HCT116 (cell line): ENCODE data around the gene ROR2. TPM values are rescaled to one million over a fixed set of nuclear protein-coding genes. Genes with fewer than 3 reads are reported as not detected.

Source experiments
- ATAC-seq: fragments of 200-7000 bp; cut with Tn5 transposase; 2 replicates; pipeline ENCODE4 v1.9.1; 2020; ENCODE audit warnings: mild to moderate bottlenecking, moderate library complexity
- BruUV-seq: library from RNA; stranded (reverse); fragments of 400-500 nt; replicated peaks from 2 replicates; lab custom pipeline; 2021; lab: Mats Ljungman, UMichigan
- CTCF ChIA-PET: fragments of 300-600 bp; sonication (Branson Sonifier 250); formaldehyde crosslinking; loops from one replicate; lab custom pipeline; 2021; ENCODE audit warnings: antibody characterized with exemption; lab: Charles Lee
- POLR2A ChIA-PET: fragments of 300-600, 350-600 bp; sonication (Branson Sonifier 250); formaldehyde crosslinking; loops from one replicate; lab custom pipeline; 2021; ENCODE audit warnings: antibody characterized with exemption; lab: Charles Lee
- RAD21 ChIA-PET, 2 experiments: fragments of 300-600 bp; sonication (Branson Sonifier 250); formaldehyde crosslinking; loops; one replicate each; lab custom pipeline; 2023; ENCODE audit warnings: low total read pairs in 2 of 2; ENCODE audit not compliant: uncharacterized antibody in 2 of 2, unreplicated experiment in 2 of 2, low non-redundant PET in 1 of 2; lab: Charles Lee
- DNase-seq: peaks from one replicate; pipeline ENCODE4 v3.0.0-alpha.2; 2010; ENCODE audit warnings: low read depth, low spot score
- H2AFZ ChIP-seq: fragments of 200-600 bp; shearing (Covaris generic), sonication (generic); 2 replicates; pipeline ENCODE4 v1.6.1; 2017; ENCODE audit warnings: low read depth, mixed run types, mixed read lengths, antibody characterized with exemption, low read length; ENCODE audit not compliant: poor library complexity, severe bottlenecking
- H3K27ac ChIP-seq: 2 replicates; pipeline ENCODE4 v1.5.1; 2012; ENCODE audit warnings: low read depth, low read length
- H3K27me3 ChIP-seq: fragments of 200-600 bp; sonication (generic); 2 replicates; pipeline ENCODE4 v1.6.1; 2016; ENCODE audit warnings: mixed run types, low read length, mixed read lengths; ENCODE audit not compliant: insufficient read depth
- H3K36me3 ChIP-seq, 2 experiments: fragments of 200-500 bp in 1 of 2; fragments of 200-600 bp in 1 of 2; sonication (Bioruptor generic) in 1 of 2; sonication (generic) in 1 of 2; 2 replicates each; pipeline versions ENCODE4 v1.5.1 to v1.6.1; 2014 to 2016; ENCODE audit warnings: low read length in 2 of 2, inconsistent platforms in 1 of 2, mixed read lengths in 1 of 2, mixed run types in 1 of 2; ENCODE audit not compliant: insufficient read depth in 2 of 2, control insufficient read depth in 1 of 2
- H3K4me1 ChIP-seq, 2 experiments: fragments of 200-600 bp in 1 of 2; sonication (generic) in 1 of 2; 2 replicates each; pipeline versions ENCODE4 v1.5.1 to v1.6.1; 2012 to 2017; ENCODE audit warnings: low read length in 2 of 2, inconsistent platforms in 1 of 2, mild to moderate bottlenecking in 1 of 2, mixed read lengths in 1 of 2, mixed run types in 1 of 2, moderate library complexity in 1 of 2; ENCODE audit not compliant: insufficient read depth in 2 of 2, control insufficient read depth in 1 of 2
- H3K4me2 ChIP-seq: fragments of 200-600 bp; sonication (generic); 2 replicates; pipeline ENCODE4 v1.6.1; 2017; ENCODE audit warnings: mixed run types, low read length, mixed read lengths
- H3K4me3 ChIP-seq, 2 experiments: fragments of 200-600 bp in 1 of 2; sonication (generic) in 1 of 2; replicated peaks in 1 of 2; 2 replicates each; pipeline ENCODE4 v1.5.1; 2011 to 2016; ENCODE audit warnings: low read length in 2 of 2, control low read depth in 1 of 2, low read depth in 1 of 2, mild to moderate bottlenecking in 1 of 2, mixed read lengths in 1 of 2, mixed run types in 1 of 2
- H3K79me2 ChIP-seq: fragments of 200-600 bp; sonication (generic); 2 replicates; pipeline ENCODE4 v1.6.1; 2017; ENCODE audit warnings: mild to moderate bottlenecking, mixed run types, low read length, moderate library complexity, mixed read lengths; ENCODE audit not compliant: insufficient read depth
- H3K9ac ChIP-seq: fragments of 200-600 bp; sonication (generic); 2 replicates; pipeline ENCODE4 v1.6.1; 2016; ENCODE audit warnings: low read length, mixed read lengths
- H3K9me2 ChIP-seq: fragments of 200-600 bp; sonication (generic), shearing (Covaris generic); 2 replicates; pipeline ENCODE4 v1.6.1; 2017; ENCODE audit warnings: mixed run types, mild to moderate bottlenecking, moderate library complexity; ENCODE audit not compliant: insufficient read depth
- H3K9me3 ChIP-seq, 2 experiments: fragments of 200-500 bp in 1 of 2; fragments of 200-600 bp in 1 of 2; sonication (Bioruptor generic) in 1 of 2; sonication (generic) in 1 of 2; 2 replicates each; pipeline ENCODE4 v1.6.1; 2014 to 2017; ENCODE audit warnings: low read length in 2 of 2, mixed read lengths in 2 of 2, inconsistent platforms in 1 of 2, low read depth in 1 of 2, mild to moderate bottlenecking in 1 of 2, mixed run types in 1 of 2, moderate library complexity in 1 of 2; ENCODE audit not compliant: control insufficient read depth in 1 of 2, insufficient read depth in 1 of 2
- H4K20me1 ChIP-seq: fragments of 200-600 bp; sonication (generic), shearing (Covaris generic); 2 replicates; pipeline ENCODE4 v1.6.1; 2017; ENCODE audit warnings: mixed run types, mild to moderate bottlenecking, moderate library complexity; ENCODE audit not compliant: insufficient read depth
- ATF3 ChIP-seq: IDR thresholded peaks from 2 replicates; pipeline ENCODE4 v1.6.1; 2012
- CBX3 ChIP-seq: IDR thresholded peaks from 2 replicates; pipeline ENCODE4 v1.6.1; 2012; ENCODE audit warnings: low read depth
- CEBPB ChIP-seq: IDR thresholded peaks from 2 replicates; pipeline ENCODE4 v1.6.1; 2012; ENCODE audit warnings: low read depth
- CTCF ChIP-seq, 3 experiments: fragments of 200-600 bp in 1 of 3; sonication (generic) in 1 of 3; IDR thresholded peaks in 2 of 3; conservative IDR thresholded peaks in 1 of 3; 2 replicates each; pipeline ENCODE4 v1.5.1; 2012 to 2017; ENCODE audit warnings: low read depth in 2 of 3, low read length in 2 of 3, antibody characterized with exemption in 1 of 3, borderline replicate concordance in 1 of 3, control low read depth in 1 of 3, mild to moderate bottlenecking in 1 of 3, mixed read lengths in 1 of 3, mixed run types in 1 of 3, moderate library complexity in 1 of 3; ENCODE audit not compliant: insufficient read depth in 1 of 3
- MAX ChIP-seq: IDR thresholded peaks from 2 replicates; pipeline ENCODE4 v1.6.1; 2012
- POLR2A ChIP-seq: IDR thresholded peaks from 2 replicates; pipeline ENCODE4 v1.7.0; 2011; ENCODE audit warnings: borderline replicate concordance; ENCODE audit not compliant: insufficient read depth, insufficient read length; ENCODE audit errors: extremely low read depth
- TCF7L2 ChIP-seq: IDR thresholded peaks from 2 replicates; pipeline ENCODE4 v1.7.0; 2011; ENCODE audit warnings: borderline replicate concordance, inconsistent platforms; ENCODE audit not compliant: insufficient read depth, insufficient read length; ENCODE audit errors: extremely low read depth
- ZNF274 ChIP-seq: fragments of 200-500 bp; sonication (Bioruptor generic); IDR thresholded peaks from 2 replicates; pipeline ENCODE4 v1.6.1; 2014; ENCODE audit warnings: mild to moderate bottlenecking, low read depth, low read length, inconsistent platforms
- intact Hi-C: fragments of 100-400 bp; cut with micrococcal nuclease; formaldehyde crosslinking; loops from 2 replicates; pipeline ENCODE4 v1.10.0; 2022
- total RNA-seq: library from RNA; stranded (reverse); gene quantifications from one replicate; pipeline ENCODE4 v1.2.1, GENCODE V29; 2021; ENCODE audit not compliant: unreplicated experiment

ROR2 gene
- total RNA-seq, 1 experiment from 2014 or later = 15.7 TPM

- H3K79me2 ChIP-seq = peaks cover 37% of the 10 kb centered on the region; the same call in 1 of the 2 replicates
- BruUV-seq = no TSS peak
- peaks cover 22 to 33% of the 10 kb centered on the region in 2 experiments; a peak in 3 of 4 replicates for H3K9me3 ChIP-seq
- ATAC-seq = no peak
- no peaks in the 10 kb centered on the region for H3K27me3 ChIP-seq
- H4K20me1 ChIP-seq = no peaks in the 10 kb centered on the region
- ChIA-PET CTCF (no interaction called here), POLR2A (no interaction called here), RAD21 (no interaction called here)
- H3K9me2 ChIP-seq = no peaks in the 10 kb centered on the region
- TF ChIP-seq CBX3 (no peak), MAX (no peak), POLR2A (no peak), CTCF (IDR thresholded peaks at IDR 0.05 in 2 of 3, conservative IDR thresholded peaks at IDR 0.05 in 1 of 3; ENCODE audit: borderline replicate concordance in 1 of 3, insufficient read depth in 1 of 3, low read depth in 2 of 3, low read length in 2 of 3) (no peak), ATF3 (no peak), CEBPB (no peak), TCF7L2 (no peak), ZNF274 (no peak)
- no peaks in the 10 kb centered on the region for H3K4me1 ChIP-seq
- no peak overlapping the region for H3K27ac ChIP-seq
- no peak overlapping the region for H3K9ac ChIP-seq
- no peak for DNase-seq
- no peak overlapping the region for H3K4me2 ChIP-seq
- no peak overlapping the region for H3K4me3 ChIP-seq
- H2AFZ ChIP-seq = no peak overlapping the region
- intact Hi-C loops = no loop called here
- H3K36me3 ChIP-seq = no peaks in the 10 kb centered on the region
Observed at GRCh38 chr9:91927922-91928510, 22.0 kb downstream of the ROR2 start.
